ENCODE measurements around the gene SCAMP4. TPM values are rescaled to one million over a fixed set of nuclear protein-coding genes. Genes with fewer than 3 reads are reported as not detected.

SCAMP4 gene
- polyA plus RNA-seq, 1 of the 3 experiments (the other 2 are of a cell fraction): 30.0 TPM

DNA sequence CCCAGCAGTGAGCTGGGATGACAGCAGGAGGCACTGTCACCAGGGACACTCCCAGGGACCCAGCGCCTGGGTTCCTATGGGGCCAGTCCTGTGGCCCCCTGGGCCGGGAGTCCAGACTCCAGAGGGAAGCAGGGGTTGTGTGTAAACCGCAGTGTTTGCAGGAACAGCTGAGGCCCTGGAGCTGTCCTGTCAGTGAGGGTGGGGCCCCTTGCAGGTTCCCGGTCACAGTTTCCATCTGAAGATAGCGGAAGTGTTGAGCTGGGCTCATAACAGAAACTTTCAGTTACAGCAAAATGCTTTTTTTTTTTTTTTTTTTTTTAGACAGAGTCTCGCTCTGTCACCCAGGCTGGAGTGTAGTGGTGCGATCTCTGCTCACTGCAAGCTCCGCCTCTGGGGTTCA, 18.1 kb downstream of the SCAMP4 start (continued):
- TF ChIP-seq, protein P1, sequence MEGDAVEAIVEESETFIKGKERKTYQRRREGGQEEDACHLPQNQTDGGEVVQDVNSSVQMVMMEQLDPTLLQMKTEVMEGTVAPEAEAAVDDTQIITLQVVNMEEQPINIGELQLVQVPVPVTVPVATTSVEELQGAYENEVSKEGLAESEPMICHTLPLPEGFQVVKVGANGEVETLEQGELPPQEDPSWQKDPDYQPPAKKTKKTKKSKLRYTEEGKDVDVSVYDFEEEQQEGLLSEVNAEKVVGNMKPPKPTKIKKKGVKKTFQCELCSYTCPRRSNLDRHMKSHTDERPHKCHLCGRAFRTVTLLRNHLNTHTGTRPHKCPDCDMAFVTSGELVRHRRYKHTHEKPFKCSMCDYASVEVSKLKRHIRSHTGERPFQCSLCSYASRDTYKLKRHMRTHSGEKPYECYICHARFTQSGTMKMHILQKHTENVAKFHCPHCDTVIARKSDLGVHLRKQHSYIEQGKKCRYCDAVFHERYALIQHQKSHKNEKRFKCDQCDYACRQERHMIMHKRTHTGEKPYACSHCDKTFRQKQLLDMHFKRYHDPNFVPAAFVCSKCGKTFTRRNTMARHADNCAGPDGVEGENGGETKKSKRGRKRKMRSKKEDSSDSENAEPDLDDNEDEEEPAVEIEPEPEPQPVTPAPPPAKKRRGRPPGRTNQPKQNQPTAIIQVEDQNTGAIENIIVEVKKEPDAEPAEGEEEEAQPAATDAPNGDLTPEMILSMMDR (IDR thresholded peaks at IDR 0.05): no peak
- TF ChIP-seq GABPA (IDR thresholded peaks at IDR 0.05; ENCODE audit: low read depth): no peak
- no peak for TF ChIP-seq SMC3 (IDR thresholded peaks at IDR 0.05; ENCODE audit: low read depth, low read length)
- no peak for TF ChIP-seq NRF1 (IDR thresholded peaks at IDR 0.05; ENCODE audit: low read depth, low read length)
- no peak for TF ChIP-seq RFX5 (IDR thresholded peaks at IDR 0.05; ENCODE audit: low read length)
- no peak for TF ChIP-seq FOXM1 (IDR thresholded peaks at IDR 0.05; ENCODE audit: low read depth)
- no peak for TF ChIP-seq MXI1 (IDR thresholded peaks at IDR 0.05; ENCODE audit: low read depth, low read length)
- no peak for TF ChIP-seq FOXJ3 (CRISPR knock-in tag; IDR thresholded peaks at IDR 0.05)

DNA sequence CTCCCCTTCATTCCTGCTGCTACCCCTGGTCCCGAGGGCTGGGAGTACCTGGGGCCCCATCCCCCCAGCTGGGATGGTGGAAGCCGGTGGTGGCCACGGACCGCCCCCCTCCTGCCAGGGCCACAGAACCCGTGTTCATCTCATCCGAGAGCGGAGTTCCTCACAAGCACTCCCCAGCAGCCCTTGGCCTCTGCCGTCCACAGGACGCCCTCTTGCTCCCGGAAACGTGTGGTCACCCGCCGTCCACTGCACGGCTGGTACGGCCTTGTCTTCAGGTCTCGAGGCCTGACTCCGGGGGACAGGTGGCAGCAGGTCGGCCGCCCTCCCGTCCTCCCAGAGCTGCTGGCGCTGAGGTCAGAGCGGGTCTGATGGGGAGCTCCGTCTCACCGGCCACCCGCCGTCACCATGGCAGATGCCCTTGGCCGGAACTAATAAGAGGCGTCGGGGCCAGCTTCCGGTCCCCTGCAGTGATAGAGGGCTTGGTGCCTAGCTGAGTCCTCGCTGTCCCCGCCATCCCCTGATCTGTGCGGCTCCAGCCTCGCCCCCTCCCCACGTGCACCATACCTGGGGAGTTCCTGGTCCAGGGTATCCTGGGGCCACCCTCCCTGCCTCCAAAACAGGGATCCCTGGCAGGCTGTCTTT, 19.2 kb downstream of the SCAMP4 start:
- ChIA-PET POLR2A (interaction anchor here (0.5 kb wide), 1 partner anchor 1650 kb away, joined by 4 read pairs; no protein-coding TSS in a partner anchor), CTCF (interaction anchor here (0.8 to 1.3 kb wide), 2 partner anchors 16 to 146 kb away, joined by 3 read pairs; no protein-coding TSS in a partner anchor)
- Histone ChIP-seq H3K79me2 (ENCODE audit: insufficient read depth) (no peaks in the 10 kb centered on the region), H3F3A (replicated peaks; ENCODE audit: insufficient read depth) (no peaks in the 10 kb centered on the region), H3K4me1 (ENCODE audit: control insufficient read depth in 1 of 2, insufficient read depth in 2 of 2, low read depth in 1 of 2, low read length in 1 of 2) (peaks cover 0 to 3% of the 10 kb centered on the region in 2 experiments; a peak in 1 of 4 replicates), H3K27ac (ENCODE audit: low read depth in 2 of 2, low read length in 1 of 2) (no peak overlapping the region), H3K9me2 (no peaks in the 10 kb centered on the region), H4K20me1 (ENCODE audit: insufficient read depth) (no peaks in the 10 kb centered on the region), H3K4me2 (no peak overlapping the region), H3K27me3 (ENCODE audit: insufficient read depth) (no peaks in the 10 kb centered on the region), H3K4me3 (ENCODE audit: low read depth in 2 of 2, low read length in 1 of 2) (no peak overlapping the region), H3K36me3 (replicated peaks in 1 of 2; ENCODE audit: control insufficient read depth in 1 of 2, insufficient read depth in 2 of 2, low read length in 1 of 2) (peaks cover 0 to 26% of the 10 kb centered on the region in 2 experiments), H3K9me3 (no peaks in the 10 kb centered on the region), H2AFZ (ENCODE audit: low read depth) (no peak overlapping the region), H3K9ac (no peak overlapping the region)
- WGBS (ENCODE audit: low lambda C conversion rate): 94% methylated on average over 11 of the region's 35 CpGs
- no peak for DNase-seq
- TF ChIP-seq SMC3 (IDR thresholded peaks at IDR 0.05; ENCODE audit: low read depth, low read length): no peak
- TF ChIP-seq RXRA (IDR thresholded peaks at IDR 0.05; ENCODE audit: borderline replicate concordance, low read depth): no peak

DNA sequence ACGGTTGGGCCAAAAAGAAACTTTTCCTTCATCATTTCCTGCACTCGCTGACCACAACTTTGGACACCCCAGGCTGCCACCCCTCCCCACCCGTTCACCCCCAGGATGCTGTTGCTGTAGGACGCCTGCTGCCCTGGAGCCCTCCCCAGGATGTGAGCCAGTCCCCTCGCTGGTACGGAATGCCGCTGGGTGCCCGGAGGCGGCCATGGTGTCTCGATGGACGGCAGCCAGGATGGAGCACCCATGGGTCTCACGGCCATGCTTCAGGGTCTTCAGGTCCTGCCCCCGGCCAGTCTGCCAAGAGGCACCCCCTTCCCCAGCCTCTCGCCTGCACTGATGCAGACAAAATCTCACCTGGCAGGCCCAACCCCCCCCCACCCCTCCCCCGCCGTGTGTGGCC, 20.3 kb downstream of the SCAMP4 start:
- POLR2A ChIA-PET: no interaction called here
- H3K9ac ChIP-seq: no peak overlapping the region

More for the DNA sequence above, 20.3 kb downstream of the SCAMP4 start:
- TF ChIP-seq NFIC (IDR thresholded peaks at IDR 0.05; ENCODE audit: borderline replicate concordance) (no peak), FOSL2 (IDR thresholded peaks at IDR 0.05; ENCODE audit: borderline replicate concordance, low read depth) (no peak), TEAD4 (IDR thresholded peaks at IDR 0.05; ENCODE audit: borderline replicate concordance, insufficient read depth) (no peak)
- TF ChIP-seq, protein P2, sequence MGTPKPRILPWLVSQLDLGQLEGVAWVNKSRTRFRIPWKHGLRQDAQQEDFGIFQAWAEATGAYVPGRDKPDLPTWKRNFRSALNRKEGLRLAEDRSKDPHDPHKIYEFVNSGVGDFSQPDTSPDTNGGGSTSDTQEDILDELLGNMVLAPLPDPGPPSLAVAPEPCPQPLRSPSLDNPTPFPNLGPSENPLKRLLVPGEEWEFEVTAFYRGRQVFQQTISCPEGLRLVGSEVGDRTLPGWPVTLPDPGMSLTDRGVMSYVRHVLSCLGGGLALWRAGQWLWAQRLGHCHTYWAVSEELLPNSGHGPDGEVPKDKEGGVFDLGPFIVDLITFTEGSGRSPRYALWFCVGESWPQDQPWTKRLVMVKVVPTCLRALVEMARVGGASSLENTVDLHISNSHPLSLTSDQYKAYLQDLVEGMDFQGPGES (IDR thresholded peaks at IDR 0.05; ENCODE audit: low read depth, low read length): no peak
- DNase-seq: no peak
- Histone ChIP-seq H3K9me2 (no peaks in the 10 kb centered on the region), H4K20me1 (ENCODE audit: insufficient read depth) (no peaks in the 10 kb centered on the region), H3K9me3 (no peaks in the 10 kb centered on the region), H3F3A (replicated peaks; ENCODE audit: insufficient read depth) (no peaks in the 10 kb centered on the region), H3K4me3 (ENCODE audit: low read depth in 2 of 2, low read length in 1 of 2) (no peak overlapping the region), H3K79me2 (ENCODE audit: insufficient read depth) (no peaks in the 10 kb centered on the region), H3K36me3 (replicated peaks in 1 of 2; ENCODE audit: control insufficient read depth in 1 of 2, insufficient read depth in 2 of 2, low read length in 1 of 2) (peaks cover 0 to 21% of the 10 kb centered on the region in 2 experiments), H3K4me1 (ENCODE audit: control insufficient read depth in 1 of 2, insufficient read depth in 2 of 2, low read depth in 1 of 2, low read length in 1 of 2) (peaks cover 6 to 8% of the 10 kb centered on the region in 2 experiments; a peak in 2 of 4 replicates), H2AFZ (ENCODE audit: low read depth) (no peak overlapping the region), H3K4me2 (no peak overlapping the region), H3K27ac (ENCODE audit: low read depth in 2 of 2, low read length in 1 of 2) (no peak overlapping the region), H3K27me3 (ENCODE audit: insufficient read depth) (no peaks in the 10 kb centered on the region)
- CTCF ChIA-PET: no interaction called here
- 90% methylated on average over 4 of the region's 16 CpGs for WGBS (ENCODE audit: low lambda C conversion rate)
